Inferior parietal cortex (tissue), 1 donor: Measurements from ENCODE around the gene NANS.
"Not testable (repeated sequence)": the region's sequence is repeated elsewhere in the genome, so short reads cannot be mapped to it uniquely, and the experiment has no call there.

Experiments used
- DNase-seq: peaks from one replicate; pipeline ENCODE4 v3.0.0-alpha.2; 2016; ENCODE audit errors: extremely low spot score

NANS gene

GRCh38 chr9:98056269-98057137 lies at the start of gene NANS:
TSS of gene NANS (plus strand) at chr9:98056732. CDS start at chr9:98056809, 77 bp downstream.
- peak; percentile 87 for DNase-seq

GRCh38 chr9:98007251-98007928 lies 49.1 kb upstream of the NANS start:
- no peak for DNase-seq

DNA sequence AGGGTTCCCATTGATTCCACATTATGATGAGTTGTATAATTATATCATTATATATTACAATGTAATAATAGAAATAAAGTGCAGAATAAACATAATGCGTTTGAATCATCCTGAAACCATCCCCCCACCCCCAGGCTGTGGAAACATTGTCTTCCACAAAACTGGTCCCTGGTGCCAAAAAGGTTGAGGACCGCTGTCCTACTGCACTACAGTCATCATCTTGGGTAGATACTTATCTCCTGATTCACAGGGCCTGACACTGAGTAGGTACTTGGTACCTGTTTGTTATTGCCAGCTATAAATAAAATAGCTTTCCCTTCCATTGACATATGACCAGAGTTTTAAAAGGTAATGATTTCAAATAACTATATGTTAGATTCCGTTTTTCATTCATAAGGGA lies 47.8 kb upstream of the NANS start:
- no peak for DNase-seq

DNA sequence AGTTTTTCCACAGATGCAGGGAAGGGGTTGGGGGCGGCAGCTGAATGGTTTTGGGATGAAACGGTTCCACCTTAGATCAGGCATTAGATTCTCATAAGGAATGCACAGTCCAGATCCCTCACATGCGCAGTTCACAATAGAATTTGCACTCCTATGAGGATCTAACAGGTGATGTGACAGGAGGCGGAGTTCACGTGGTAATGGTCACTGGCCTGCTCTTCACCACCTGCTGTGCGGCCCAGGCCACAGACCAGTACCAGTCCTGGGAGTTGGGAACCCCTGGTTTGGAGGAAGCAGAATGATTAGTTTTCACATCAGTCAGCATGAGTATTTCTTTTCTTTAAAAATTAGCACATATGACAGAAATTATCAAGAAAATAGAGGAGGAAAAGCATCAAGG lies 47.1 kb upstream of the NANS start:
- DNase-seq = no peak

DNA sequence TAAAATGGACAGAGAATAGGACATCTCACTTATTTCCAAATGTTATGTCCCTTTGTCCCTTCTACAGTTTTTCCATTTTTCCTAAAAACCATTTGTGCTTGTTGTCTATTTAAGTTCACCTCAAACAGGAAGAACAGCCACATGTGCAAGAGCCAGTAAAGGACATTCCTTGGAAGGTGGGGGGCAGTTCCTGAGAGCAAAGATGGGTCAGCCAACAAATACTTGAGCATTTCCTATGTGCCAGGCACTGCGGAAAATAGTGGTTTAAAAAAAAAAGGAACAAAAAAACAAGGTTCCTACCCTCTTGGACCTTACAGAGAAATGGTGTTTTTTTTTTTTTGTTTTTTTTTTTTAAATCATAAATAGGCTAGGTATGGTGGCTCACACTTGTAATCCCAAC lies 46.6 kb upstream of the NANS start:
- no peak for DNase-seq

DNA sequence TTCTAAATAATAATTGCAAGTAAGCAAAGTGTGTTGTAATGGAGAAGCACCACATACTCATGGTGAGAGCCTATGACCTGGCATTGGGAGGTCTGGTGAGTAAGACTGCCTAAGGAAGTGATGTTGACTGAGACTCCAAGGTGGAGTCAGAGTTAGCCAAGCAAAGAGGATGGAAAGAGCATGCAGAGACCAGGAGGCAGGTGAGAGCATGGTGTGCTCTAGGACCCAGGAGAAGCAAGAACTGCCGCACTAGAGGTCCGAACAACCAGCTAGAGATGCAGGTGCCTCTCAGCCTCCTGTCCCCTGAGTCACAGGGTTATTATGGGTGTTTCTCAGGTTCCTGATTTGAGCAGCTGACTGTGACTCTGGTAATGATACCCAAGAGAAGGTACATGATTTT lies 46.1 kb upstream of the NANS start:
- no peak for DNase-seq

GRCh38 chr9:98011122-98011521 lies 45.4 kb upstream of the NANS start:
- DNase-seq = no peak

- no peak for DNase-seq
These were observed 40.3 kb upstream of the NANS start for GRCh38 chr9:98016137-98016680.

- DNase-seq = no peak
These were observed 39.2 kb upstream of the NANS start for GRCh38 chr9:98017306-98017705.

DNA sequence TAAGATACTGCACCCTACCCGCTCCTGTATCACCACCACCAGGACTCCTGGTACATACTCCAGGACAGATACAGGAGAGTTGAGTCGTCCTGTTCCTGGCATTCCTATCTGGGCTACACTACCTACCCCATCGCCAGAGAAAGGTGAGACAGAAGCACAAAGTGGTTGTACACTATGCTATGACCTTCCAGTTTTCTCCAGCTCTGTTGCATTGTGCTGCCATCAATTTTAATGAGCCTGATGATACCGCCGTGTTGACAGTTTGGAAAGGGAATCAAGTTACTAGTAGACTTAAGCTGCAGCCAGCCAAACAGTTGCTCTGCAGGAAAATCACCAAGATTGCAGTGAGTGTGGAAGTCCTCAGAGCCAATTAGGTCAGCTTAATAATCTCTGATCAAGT lies 38.2 kb upstream of the NANS start:
- DNase-seq = no peak

GRCh38 chr9:98019098-98019497 lies 37.4 kb upstream of the NANS start:
- no peak for DNase-seq

- not testable (repeated sequence) for DNase-seq
These were observed 36.7 kb upstream of the NANS start for GRCh38 chr9:98019869-98020268.

DNA sequence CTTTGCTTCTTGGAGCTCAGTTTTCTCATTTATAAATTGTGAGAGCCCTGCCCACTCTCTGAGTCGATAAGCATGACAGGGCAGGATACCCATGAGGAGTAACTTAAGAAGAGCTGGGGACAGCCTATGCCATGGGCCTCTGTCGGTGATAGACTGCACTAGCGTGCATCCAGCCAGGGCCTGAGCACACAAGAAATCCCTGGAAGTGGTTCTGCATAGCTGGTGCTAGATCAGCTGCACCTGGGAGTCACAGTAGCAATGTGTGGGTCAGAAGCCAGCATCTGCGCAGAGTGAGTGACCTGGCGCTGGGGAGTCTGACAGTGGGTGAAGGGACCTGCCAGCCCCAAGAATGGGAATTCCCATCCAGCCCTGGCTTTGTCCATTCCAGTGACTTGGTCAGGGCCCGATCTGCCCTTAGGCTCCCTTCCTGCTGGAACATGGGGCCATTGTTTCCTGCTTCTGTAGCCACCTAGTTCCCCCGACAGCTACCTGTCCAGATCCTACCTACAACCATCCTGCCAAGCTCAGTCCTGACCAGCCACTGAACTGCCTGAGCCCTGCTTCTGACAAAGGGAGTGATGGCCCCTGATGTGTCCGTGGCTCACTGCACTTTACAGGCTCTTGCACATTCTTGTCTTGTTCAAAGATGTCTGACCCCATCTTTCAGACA lies 35.9 kb upstream of the NANS start:
- no peak for DNase-seq

- DNase-seq = no peak
These were observed 35.1 kb upstream of the NANS start for GRCh38 chr9:98021306-98022040.

GRCh38 chr9:98022447-98022846 lies 34.1 kb upstream of the NANS start:
- DNase-seq = no peak

- DNase-seq = no peak
These were observed 31.8 kb upstream of the NANS start for GRCh38 chr9:98024702-98025101.

DNA sequence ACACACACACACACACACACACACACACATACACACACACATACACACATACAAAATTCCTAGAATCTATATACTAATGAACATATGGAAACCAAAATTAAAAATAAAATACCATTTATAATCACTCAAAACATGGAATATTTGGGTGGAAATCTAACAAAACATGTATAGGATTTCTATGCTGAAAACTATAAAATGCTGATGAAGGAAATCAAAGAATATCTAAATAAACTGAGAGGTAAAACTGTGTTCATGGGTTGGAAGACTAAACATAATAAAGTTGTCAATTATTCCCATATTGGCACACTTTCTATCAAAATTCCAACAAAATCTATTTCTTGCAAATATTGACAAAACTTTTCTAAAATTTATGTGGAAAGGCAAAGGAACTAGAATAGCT lies 25.4 kb upstream of the NANS start:
- DNase-seq = no peak

GRCh38 chr9:98031935-98032334 lies 24.6 kb upstream of the NANS start:
- no peak for DNase-seq

DNA sequence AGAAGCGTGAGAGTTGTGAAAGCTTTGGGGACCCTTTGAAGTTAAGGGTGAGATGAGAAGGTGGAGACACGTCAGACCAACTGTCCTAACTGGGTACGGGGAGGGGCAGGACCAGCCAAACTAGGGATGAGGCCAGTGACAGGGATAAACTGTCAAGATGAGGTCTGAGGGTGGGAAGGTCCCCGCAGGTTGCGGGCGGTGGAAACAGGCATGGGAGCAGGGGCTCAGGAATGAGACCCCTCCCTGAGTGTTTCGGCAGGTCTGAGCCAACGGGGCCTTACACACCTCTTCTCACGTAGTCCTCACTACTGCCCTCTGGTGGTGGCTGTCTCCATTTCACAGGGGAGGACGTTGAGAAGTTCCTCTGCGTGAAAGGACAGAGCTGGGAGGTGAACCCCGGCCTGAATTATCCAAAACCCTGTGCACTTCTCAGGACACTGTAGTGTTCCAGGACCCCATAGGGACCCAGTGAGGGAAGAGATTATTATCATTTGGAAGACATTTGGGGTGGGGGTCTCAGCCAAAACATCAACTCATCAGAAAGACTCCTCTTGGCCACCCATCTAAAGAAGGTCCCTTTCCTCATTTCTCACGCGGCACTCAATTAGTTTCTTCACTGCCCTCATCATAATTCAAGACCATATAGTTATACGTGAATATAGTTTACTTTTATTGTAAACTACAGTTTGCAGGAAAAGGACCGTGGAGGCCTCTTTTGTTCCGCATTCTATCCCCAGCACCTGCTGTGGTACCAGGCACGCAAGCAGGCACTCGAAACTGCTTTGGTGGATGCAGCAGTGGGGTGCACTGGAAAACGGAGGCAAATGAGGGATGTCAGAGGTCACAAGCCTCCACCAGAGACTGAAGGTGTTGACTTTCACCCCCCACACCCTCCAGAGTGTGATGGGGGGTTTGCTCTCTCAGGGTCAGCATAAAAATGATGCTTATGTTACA lies 21.7 kb upstream of the NANS start:
- DNase-seq = peak; percentile 92

DNA sequence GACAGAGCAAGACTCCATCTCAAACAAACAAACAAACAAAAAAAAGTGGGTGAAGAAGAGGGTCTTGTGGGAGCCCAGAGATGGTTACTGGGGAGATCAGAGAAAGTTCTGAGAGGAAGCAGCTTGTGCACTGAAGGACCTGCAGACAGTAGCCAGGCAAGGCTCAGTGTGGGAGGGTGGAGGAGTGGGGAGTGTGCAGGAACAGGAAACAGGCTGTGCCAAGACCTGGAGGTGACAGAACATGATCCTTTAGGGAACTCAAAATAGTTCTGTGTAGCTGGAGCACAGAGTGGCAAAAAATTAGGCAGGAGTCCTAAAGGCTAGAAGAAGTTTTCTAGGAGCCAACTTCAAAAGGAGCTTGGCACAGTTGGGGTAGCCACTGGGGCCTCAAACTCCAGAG lies 19.2 kb upstream of the NANS start:
- DNase-seq = no peak

GRCh38 chr9:98038958-98039357 lies 17.6 kb upstream of the NANS start:
- no peak for DNase-seq
